ENCODE data around the gene NR2C1. TPM values are rescaled to one million over a fixed set of nuclear protein-coding genes. Genes with fewer than 3 reads are reported as not detected.

The NR2C1 gene
- polyA plus RNA-seq, 1 donor, result 44.4 TPM

- DNase-seq, result no peak
- Histone ChIP-seq H3K36me3 (ENCODE audit: control insufficient read depth, insufficient read depth, low read length) (peaks cover 14% of the 10 kb centered on the region), H3K9me3 (ENCODE audit: control insufficient read depth, low read depth, low read length) (no peaks in the 10 kb centered on the region), H3K4me3 (ENCODE audit: low read length) (no peak overlapping the region), H3K27me3 (ENCODE audit: control insufficient read depth, insufficient read depth, low read length) (no peaks in the 10 kb centered on the region), H3K27ac (ENCODE audit: low read length) (no peak overlapping the region), H3K4me1 (ENCODE audit: control insufficient read depth, insufficient read depth, low read length) (no peaks in the 10 kb centered on the region)
- no CpG with 5 or more reads among the region's 2 CpGs for WGBS (ENCODE audit: insufficient coverage, low lambda C conversion rate)
Measured at GRCh38 chr12:94971923-94972322, 101.5 kb downstream of the NR2C1 start.

GRCh38 chr12:94970560-94970959 is 102.9 kb downstream of the NR2C1 start:
- Histone ChIP-seq H3K36me3 (ENCODE audit: control insufficient read depth, insufficient read depth, low read length) (peaks cover 11% of the 10 kb centered on the region), H3K9me3 (ENCODE audit: control insufficient read depth, low read depth, low read length) (no peaks in the 10 kb centered on the region), H3K27ac (ENCODE audit: low read length) (no peak overlapping the region), H3K27me3 (ENCODE audit: control insufficient read depth, insufficient read depth, low read length) (no peaks in the 10 kb centered on the region), H3K4me1 (ENCODE audit: control insufficient read depth, insufficient read depth, low read length) (no peaks in the 10 kb centered on the region), H3K4me3 (ENCODE audit: low read length) (no peak overlapping the region)
- no peak for DNase-seq
- no CpG with 5 or more reads among the region's 1 CpG for whole genome bisulfite sequencing (ENCODE audit: insufficient coverage, low lambda C conversion rate)

Other genes starting within 250 kb of the NR2C1 start
- 106 TPM for gene NDUFA12, start 69.9 kb downstream of the NR2C1 start, polyA plus RNA-seq
- gene FGD6, start 143.8 kb upstream of the NR2C1 start, polyA plus RNA-seq, result 12.3 TPM
- gene VEZT, start 144.2 kb upstream of the NR2C1 start, polyA plus RNA-seq, result 61.2 TPM

All from large intestine (tissue), 3 donors.